ENCODE results near the gene NEK1.

Gene NEK1

GRCh38 chr4:169367826-169368225 is 244.6 kb downstream of the NEK1 start:
- TF ChIP-seq CTCF (IDR thresholded peaks at IDR 0.05) = no peak

GRCh38 chr4:169366821-169367220 is 245.6 kb downstream of the NEK1 start:
- no peak for TF ChIP-seq CTCF (IDR thresholded peaks at IDR 0.05)

- TF ChIP-seq CTCF (IDR thresholded peaks at IDR 0.05) = no peak
Measured at GRCh38 chr4:169362607-169363006, 249.8 kb downstream of the NEK1 start.

GRCh38 chr4:169361756-169362155 is 250.6 kb downstream of the NEK1 start:
- no peak for TF ChIP-seq CTCF (IDR thresholded peaks at IDR 0.05)

- TF ChIP-seq CTCF (IDR thresholded peaks at IDR 0.05) = no peak
Measured at GRCh38 chr4:169359961-169360360, 252.4 kb downstream of the NEK1 start.

- no peak for TF ChIP-seq CTCF (IDR thresholded peaks at IDR 0.05)
Measured at GRCh38 chr4:169352360-169352759, 260.0 kb downstream of the NEK1 start.

- no peak for TF ChIP-seq CTCF (IDR thresholded peaks at IDR 0.05)
Measured at GRCh38 chr4:169351872-169352271, 260.5 kb downstream of the NEK1 start.

- no peak for TF ChIP-seq CTCF (IDR thresholded peaks at IDR 0.05)
Measured at GRCh38 chr4:169348541-169348940, 263.8 kb downstream of the NEK1 start.

All from LNCAP (cell line).